NOMO-1 treated with dmso at 0.1 percent for 144 hours (cell line): ENCODE measurements around the gene EXO5.
"Not testable (repeated sequence)": the region's sequence is repeated elsewhere in the genome, so short reads cannot be mapped to it uniquely, and the experiment has no call there.

Experiments used
- DNase-seq: peaks from one replicate; lab custom pipeline; 2025; ENCODE audit not compliant: unreplicated experiment; lab: John Stamatoyannopoulos, UW

Gene EXO5

GRCh38 chr1:40546957-40547356 is 38.4 kb downstream of the EXO5 start:
- no peak for DNase-seq

GRCh38 chr1:40553017-40553416 is 44.5 kb downstream of the EXO5 start:
- DNase-seq = no peak

DNA sequence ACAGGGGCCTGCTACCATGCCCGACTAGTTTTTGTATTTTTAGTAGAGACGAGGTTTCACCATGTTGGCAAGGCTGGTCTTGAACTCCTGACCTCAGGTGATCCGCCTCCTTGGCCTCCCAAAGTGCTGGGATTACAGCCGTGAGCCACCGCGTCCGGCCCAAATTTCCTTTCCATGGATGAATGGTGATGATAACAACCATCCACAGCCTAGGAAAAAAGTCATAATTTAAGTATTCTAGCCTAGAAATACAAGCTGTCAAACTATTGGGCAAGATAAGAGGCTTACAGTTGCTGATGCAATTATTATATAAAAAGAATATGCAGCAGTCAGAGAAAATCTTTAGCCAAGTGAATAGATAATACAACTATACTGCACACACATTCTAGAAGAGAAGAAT is 46.2 kb downstream of the EXO5 start:
- DNase-seq = not testable (repeated sequence)

GRCh38 chr1:40556121-40556520 is 47.6 kb downstream of the EXO5 start:
- DNase-seq = no peak

GRCh38 chr1:40558241-40558640 is 49.7 kb downstream of the EXO5 start:
- not testable (repeated sequence) for DNase-seq

GRCh38 chr1:40562185-40562584 is 53.6 kb downstream of the EXO5 start:
- DNase-seq = no peak

- no peak for DNase-seq
These were observed 54.7 kb downstream of the EXO5 start for GRCh38 chr1:40563266-40563665.

DNA sequence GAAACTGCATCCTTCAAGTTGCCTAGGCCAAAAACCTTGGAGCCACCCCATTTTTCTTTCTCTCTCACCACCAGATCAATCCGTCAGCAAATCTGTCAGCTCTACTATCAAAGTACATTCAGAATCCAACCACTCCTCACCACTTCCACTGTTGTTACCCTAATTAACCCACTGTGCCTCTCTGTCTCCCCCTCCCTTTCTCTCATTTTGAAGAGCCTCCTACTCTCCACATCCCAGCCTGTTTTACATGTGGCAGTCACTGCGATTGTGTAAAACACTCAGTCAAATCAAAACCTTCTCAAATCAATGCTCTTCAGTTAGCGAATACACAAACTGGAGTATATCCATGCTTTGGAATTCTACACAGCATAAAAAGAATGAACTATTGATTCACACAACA is 55.9 kb downstream of the EXO5 start:
- no peak for DNase-seq

GRCh38 chr1:40564913-40565312 is 56.3 kb downstream of the EXO5 start:
- DNase-seq = no peak
